ENCODE measurements around the gene PRKAG2. TPM values are rescaled to one million over a fixed set of nuclear protein-coding genes. Genes with fewer than 3 reads are reported as not detected.

Gene PRKAG2
- polyA plus RNA-seq, 1 of the 3 experiments (the other 2 are of a cell fraction): 51.6 TPM

- POLR2A ChIA-PET: no interaction called here
- WGBS (ENCODE audit: low lambda C conversion rate): 60% methylated on average over 13 of the region's 18 CpGs
- Histone ChIP-seq H3K27me3 (ENCODE audit: insufficient read depth) (peaks cover 13% of the 10 kb centered on the region), H3K79me2 (ENCODE audit: insufficient read depth) (no peaks in the 10 kb centered on the region), H3K4me2 (no peak overlapping the region), H3F3A (replicated peaks; ENCODE audit: insufficient read depth) (no peaks in the 10 kb centered on the region), H3K4me3 (ENCODE audit: low read depth in 2 of 2, low read length in 1 of 2) (no peak overlapping the region), H3K9me2 (no peaks in the 10 kb centered on the region), H3K9me3 (no peaks in the 10 kb centered on the region), H3K9ac (no peak overlapping the region), H3K27ac (ENCODE audit: low read depth in 2 of 2, low read length in 1 of 2) (no peak overlapping the region), H3K4me1 (ENCODE audit: control insufficient read depth in 1 of 2, insufficient read depth in 2 of 2, low read depth in 1 of 2, low read length in 1 of 2) (no peaks in the 10 kb centered on the region), H2AFZ (ENCODE audit: low read depth) (no peak overlapping the region), H4K20me1 (ENCODE audit: insufficient read depth) (no peaks in the 10 kb centered on the region), H3K36me3 (replicated peaks in 1 of 2; ENCODE audit: control insufficient read depth in 1 of 2, insufficient read depth in 2 of 2, low read length in 1 of 2) (no peaks in the 10 kb centered on the region)
- TF ChIP-seq FOXM1 (IDR thresholded peaks at IDR 0.05; ENCODE audit: low read depth): no peak
- no peak for TF ChIP-seq RAD21 (IDR thresholded peaks at IDR 0.05; ENCODE audit: low read length)
- TF ChIP-seq RXRA (IDR thresholded peaks at IDR 0.05; ENCODE audit: borderline replicate concordance, low read depth): no peak
- no peak for TF ChIP-seq RFX5 (IDR thresholded peaks at IDR 0.05; ENCODE audit: low read length)
- TF ChIP-seq MXI1 (IDR thresholded peaks at IDR 0.05; ENCODE audit: low read depth, low read length): no peak
- no peak for TF ChIP-seq ZBTB33 (IDR thresholded peaks at IDR 0.05; ENCODE audit: borderline replicate concordance, low read depth)
- no peak for TF ChIP-seq GATA2 (CRISPR knock-in tag; IDR thresholded peaks at IDR 0.05)
- TF ChIP-seq, protein P1, sequence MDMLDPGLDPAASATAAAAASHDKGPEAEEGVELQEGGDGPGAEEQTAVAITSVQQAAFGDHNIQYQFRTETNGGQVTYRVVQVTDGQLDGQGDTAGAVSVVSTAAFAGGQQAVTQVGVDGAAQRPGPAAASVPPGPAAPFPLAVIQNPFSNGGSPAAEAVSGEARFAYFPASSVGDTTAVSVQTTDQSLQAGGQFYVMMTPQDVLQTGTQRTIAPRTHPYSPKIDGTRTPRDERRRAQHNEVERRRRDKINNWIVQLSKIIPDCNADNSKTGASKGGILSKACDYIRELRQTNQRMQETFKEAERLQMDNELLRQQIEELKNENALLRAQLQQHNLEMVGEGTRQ (IDR thresholded peaks at IDR 0.05; ENCODE audit: borderline replicate concordance, low read depth, low read length): no peak
- TF ChIP-seq POLR2AphosphoS5 (IDR thresholded peaks at IDR 0.05; ENCODE audit: low read depth, low read length): no peak
- no peak for TF ChIP-seq SIN3A (IDR thresholded peaks at IDR 0.05; ENCODE audit: borderline replicate concordance, low read depth, low read length)
- no peak for TF ChIP-seq TAF1 (IDR thresholded peaks at IDR 0.05; ENCODE audit: borderline replicate concordance, low read depth, low read length)
- no peak for TF ChIP-seq YY1 (IDR thresholded peaks at IDR 0.05; ENCODE audit: low read depth)
- no peak for TF ChIP-seq MEF2A (IDR thresholded peaks at IDR 0.05; ENCODE audit: borderline replicate concordance, low read depth)
- no peak for DNase-seq
- CTCF ChIA-PET: interaction anchor here (1.2 kb wide), 1 partner anchor 26 kb away, joined by 3 read pairs; no protein-coding TSS in a partner anchor
These were observed 36.6 kb downstream of the PRKAG2 start for GRCh38 chr7:151840088-151840910.

GRCh38 chr7:151839451-151839921 lies 37.4 kb downstream of the PRKAG2 start:
- H3K9ac ChIP-seq: no peak overlapping the region
- H2AFZ ChIP-seq (ENCODE audit: low read depth): no peak overlapping the region
- DNase-seq: no peak
- H3K27me3 ChIP-seq (ENCODE audit: insufficient read depth): peaks cover 19% of the 10 kb centered on the region
- H3K9me2 ChIP-seq: no peaks in the 10 kb centered on the region
- ChIA-PET POLR2A (no interaction called here), CTCF (interaction anchor here (0.5 to 1.2 kb wide), 2 partner anchors 11 to 25 kb away, joined by 3 to 5 read pairs; no protein-coding TSS in a partner anchor)
- no peaks in the 10 kb centered on the region for H3K4me1 ChIP-seq (ENCODE audit: control insufficient read depth in 1 of 2, insufficient read depth in 2 of 2, low read depth in 1 of 2, low read length in 1 of 2)
- TF ChIP-seq, protein P2, sequence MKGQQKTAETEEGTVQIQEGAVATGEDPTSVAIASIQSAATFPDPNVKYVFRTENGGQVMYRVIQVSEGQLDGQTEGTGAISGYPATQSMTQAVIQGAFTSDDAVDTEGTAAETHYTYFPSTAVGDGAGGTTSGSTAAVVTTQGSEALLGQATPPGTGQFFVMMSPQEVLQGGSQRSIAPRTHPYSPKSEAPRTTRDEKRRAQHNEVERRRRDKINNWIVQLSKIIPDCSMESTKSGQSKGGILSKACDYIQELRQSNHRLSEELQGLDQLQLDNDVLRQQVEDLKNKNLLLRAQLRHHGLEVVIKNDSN (IDR thresholded peaks at IDR 0.05; ENCODE audit: borderline replicate concordance, low read depth): no peak
- no peaks in the 10 kb centered on the region for H3K36me3 ChIP-seq (replicated peaks in 1 of 2; ENCODE audit: control insufficient read depth in 1 of 2, insufficient read depth in 2 of 2, low read length in 1 of 2)
- H3K9me3 ChIP-seq: no peaks in the 10 kb centered on the region
- H3K27ac ChIP-seq (ENCODE audit: low read depth in 2 of 2, low read length in 1 of 2): no peak overlapping the region
- no peak overlapping the region for H3K4me2 ChIP-seq
- no peaks in the 10 kb centered on the region for H3K79me2 ChIP-seq (ENCODE audit: insufficient read depth)
- no peaks in the 10 kb centered on the region for H3F3A ChIP-seq (replicated peaks; ENCODE audit: insufficient read depth)
- H3K4me3 ChIP-seq (ENCODE audit: low read depth in 2 of 2, low read length in 1 of 2): no peak overlapping the region
- 55% methylated on average over 12 of the region's 13 CpGs for WGBS (ENCODE audit: low lambda C conversion rate)
- no peaks in the 10 kb centered on the region for H4K20me1 ChIP-seq (ENCODE audit: insufficient read depth)
